ENCODE measurements around the gene LRRC4C.

Gene LRRC4C

DNA sequence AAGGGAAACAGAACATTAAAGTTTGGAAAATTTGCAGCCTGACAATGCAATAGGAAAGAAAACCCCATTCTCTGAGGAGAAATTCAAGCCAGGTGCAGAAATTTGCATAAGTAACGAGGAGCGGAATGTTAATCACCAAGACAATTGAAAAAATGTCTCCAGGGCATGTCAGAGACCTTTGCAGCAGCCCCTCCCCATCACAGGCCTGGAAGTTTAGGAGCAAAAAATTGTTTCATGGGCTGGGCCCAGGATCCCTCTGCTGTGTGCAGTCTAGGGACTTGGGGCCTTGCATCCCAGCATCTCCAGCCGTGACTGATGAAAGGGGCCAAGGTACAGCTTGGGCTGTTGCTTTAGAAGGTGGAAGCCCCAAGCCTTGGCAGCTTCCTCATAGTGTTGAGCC, 780.2 kb downstream of the LRRC4C start:
- no peak overlapping the region for H3K4me3 ChIP-seq (ENCODE audit: low read length)
- peaks cover 9% of the 10 kb centered on the region for H3K9me3 ChIP-seq (ENCODE audit: control insufficient read depth, low read length)
- DNase-seq (ENCODE audit: low read depth) = no peak
- no peaks in the 10 kb centered on the region for H3K4me1 ChIP-seq (ENCODE audit: control insufficient read depth, insufficient read depth, low read length)
- H3K36me3 ChIP-seq (ENCODE audit: control insufficient read depth, insufficient read depth, low read length, severe bottlenecking) = no peaks in the 10 kb centered on the region
- no peak overlapping the region for H3K9ac ChIP-seq (ENCODE audit: low read length)
- no peaks in the 10 kb centered on the region for H3K27me3 ChIP-seq (replicated peaks; ENCODE audit: control insufficient read depth, insufficient read depth, low read length)

DNA sequence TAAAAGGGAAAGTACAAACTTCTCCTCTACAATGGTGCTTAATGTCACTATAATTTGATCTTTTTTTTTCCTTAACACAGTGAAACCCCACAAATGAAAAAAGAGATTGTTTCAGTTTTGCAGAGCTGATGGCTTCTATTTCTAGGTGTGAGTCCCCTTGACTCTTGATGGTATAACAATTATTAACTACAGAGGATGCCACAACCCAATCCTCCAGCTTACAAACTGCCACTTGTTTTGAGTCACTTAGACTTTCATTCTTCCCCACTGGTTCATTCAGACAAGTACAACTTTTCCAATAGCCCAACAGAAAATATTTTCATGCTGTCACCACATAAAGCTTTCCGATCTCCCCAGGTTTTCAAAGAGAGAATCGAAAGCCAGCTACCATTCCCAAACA, 812.2 kb downstream of the LRRC4C start:
- Histone ChIP-seq H3K4me1 (ENCODE audit: control insufficient read depth, insufficient read depth, low read length) (no peaks in the 10 kb centered on the region), H3K9me3 (ENCODE audit: control insufficient read depth, low read length) (peaks cover 15% of the 10 kb centered on the region), H3K9ac (ENCODE audit: low read length) (no peak overlapping the region), H3K4me3 (ENCODE audit: low read length) (no peak overlapping the region), H3K36me3 (ENCODE audit: control insufficient read depth, insufficient read depth, low read length, severe bottlenecking) (no peaks in the 10 kb centered on the region), H3K27me3 (replicated peaks; ENCODE audit: control insufficient read depth, insufficient read depth, low read length) (no peaks in the 10 kb centered on the region)
- no peak for DNase-seq (ENCODE audit: low read depth)

DNA sequence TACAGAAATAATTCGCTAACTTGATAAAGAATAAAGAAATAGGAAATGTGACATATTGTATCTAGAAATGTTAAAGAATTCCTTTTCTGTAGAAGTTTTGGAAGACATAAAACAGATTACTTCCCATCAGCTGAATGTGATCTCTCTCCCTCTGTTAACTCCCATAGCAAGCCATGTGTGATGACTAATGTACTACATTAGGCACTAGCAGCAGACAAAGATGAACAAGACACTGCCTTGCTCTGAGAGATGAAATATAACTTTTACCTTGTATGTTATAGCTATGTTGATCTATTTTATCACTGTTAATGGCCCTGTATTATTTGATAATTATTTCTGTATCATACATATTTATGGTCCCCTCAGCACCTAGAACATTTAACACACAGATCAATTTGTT, 817.2 kb downstream of the LRRC4C start:
- H3K9me3 ChIP-seq (ENCODE audit: control insufficient read depth, low read length) = no peaks in the 10 kb centered on the region
- H3K4me3 ChIP-seq (ENCODE audit: low read length) = no peak overlapping the region
- H3K27me3 ChIP-seq (replicated peaks; ENCODE audit: control insufficient read depth, insufficient read depth, low read length) = no peaks in the 10 kb centered on the region
- H3K4me1 ChIP-seq (ENCODE audit: control insufficient read depth, insufficient read depth, low read length) = no peaks in the 10 kb centered on the region
- H3K9ac ChIP-seq (ENCODE audit: low read length) = no peak overlapping the region
- no peaks in the 10 kb centered on the region for H3K36me3 ChIP-seq (ENCODE audit: control insufficient read depth, insufficient read depth, low read length, severe bottlenecking)
- DNase-seq (ENCODE audit: low read depth) = no peak

DNA sequence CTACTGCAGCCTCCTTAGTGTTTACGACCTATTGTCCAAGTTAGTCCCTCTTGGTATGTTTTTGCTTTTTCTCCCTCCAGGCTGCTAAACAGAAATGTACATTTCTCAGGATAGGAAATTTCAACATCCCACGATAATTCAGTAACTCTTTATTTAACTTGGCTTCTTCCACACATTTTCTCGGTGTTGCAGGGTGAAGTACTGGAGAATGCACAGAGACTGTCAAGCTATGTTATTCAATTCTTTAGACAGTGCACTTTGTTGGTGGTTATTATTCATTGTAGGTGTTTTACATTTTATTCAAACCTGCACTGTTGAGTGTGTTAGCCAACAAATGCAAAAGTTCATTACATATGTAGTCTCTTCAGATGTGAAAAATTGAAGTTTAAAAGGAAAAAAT, 839.8 kb downstream of the LRRC4C start:
- Histone ChIP-seq H3K4me1 (ENCODE audit: control insufficient read depth, insufficient read depth, low read length) (no peaks in the 10 kb centered on the region), H3K36me3 (ENCODE audit: control insufficient read depth, insufficient read depth, low read length, severe bottlenecking) (no peaks in the 10 kb centered on the region), H3K27me3 (replicated peaks; ENCODE audit: control insufficient read depth, insufficient read depth, low read length) (no peaks in the 10 kb centered on the region), H3K9me3 (ENCODE audit: control insufficient read depth, low read length) (no peaks in the 10 kb centered on the region), H3K4me3 (ENCODE audit: low read length) (no peak overlapping the region), H3K9ac (ENCODE audit: low read length) (no peak overlapping the region)
- DNase-seq (ENCODE audit: low read depth) = no peak

DNA sequence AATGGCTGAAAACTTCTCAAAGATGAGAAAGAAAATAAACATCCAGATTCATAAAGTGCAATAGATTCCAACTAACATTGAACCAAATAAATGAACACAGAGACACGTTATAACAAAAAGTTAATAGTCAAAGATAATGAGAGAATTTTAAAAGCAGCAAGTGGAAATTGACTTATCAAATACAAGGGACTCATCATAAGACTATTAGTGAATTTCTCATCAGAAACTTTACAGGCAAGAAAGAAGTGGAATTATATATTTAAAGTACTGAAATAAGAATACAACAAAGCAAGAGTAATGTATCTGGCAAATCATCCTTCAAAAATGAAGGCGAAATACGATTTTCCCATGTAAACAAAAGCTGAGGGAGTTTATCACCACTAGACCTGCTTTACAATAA, 852.7 kb downstream of the LRRC4C start:
- no peak for DNase-seq (ENCODE audit: low read depth)
- Histone ChIP-seq H3K4me3 (ENCODE audit: low read length) (peak overlapping the region; percentile 15), H3K27me3 (replicated peaks; ENCODE audit: control insufficient read depth, insufficient read depth, low read length) (no peaks in the 10 kb centered on the region), H3K4me1 (ENCODE audit: control insufficient read depth, insufficient read depth, low read length) (no peaks in the 10 kb centered on the region), H3K9me3 (ENCODE audit: control insufficient read depth, low read length) (peaks cover 55% of the 10 kb centered on the region), H3K36me3 (ENCODE audit: control insufficient read depth, insufficient read depth, low read length, severe bottlenecking) (no peaks in the 10 kb centered on the region), H3K9ac (ENCODE audit: low read length) (no peak overlapping the region)

DNA sequence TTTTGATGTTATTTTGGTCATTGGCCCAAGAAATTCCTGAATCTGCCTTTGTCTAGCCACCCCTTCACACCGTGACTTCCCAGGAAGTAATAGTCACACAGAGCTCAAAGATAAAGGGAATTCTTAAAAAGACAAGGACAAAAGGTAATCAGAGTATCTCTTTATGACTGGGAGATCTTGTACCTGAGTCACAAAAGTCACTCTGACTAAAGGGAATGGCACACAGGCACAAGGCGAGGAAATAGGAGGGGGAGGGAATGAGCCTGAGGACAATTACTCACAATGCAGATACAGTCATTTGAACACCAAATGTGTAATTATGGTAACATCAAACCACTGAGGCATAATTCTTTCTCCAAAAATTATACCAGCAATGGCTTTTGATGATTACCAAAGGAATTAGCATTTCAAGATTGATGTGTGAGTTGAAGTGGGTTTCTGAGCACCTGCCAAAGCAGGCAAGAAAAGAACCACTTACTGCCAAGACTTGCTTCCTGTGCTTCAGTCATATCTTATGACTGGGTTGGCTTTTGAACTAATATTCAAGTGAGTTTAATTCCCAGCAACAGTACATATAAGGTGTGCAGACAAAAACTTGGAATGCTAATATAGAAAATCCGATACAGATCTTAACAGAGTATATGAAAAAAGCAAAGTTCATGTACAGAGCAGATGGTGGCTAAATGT, 856.4 kb downstream of the LRRC4C start:
- no peak for DNase-seq (ENCODE audit: low read depth)
- Histone ChIP-seq H3K9me3 (ENCODE audit: control insufficient read depth, low read length) (peaks cover 36% of the 10 kb centered on the region), H3K4me1 (ENCODE audit: control insufficient read depth, insufficient read depth, low read length) (no peaks in the 10 kb centered on the region), H3K9ac (ENCODE audit: low read length) (no peak overlapping the region), H3K27me3 (replicated peaks; ENCODE audit: control insufficient read depth, insufficient read depth, low read length) (no peaks in the 10 kb centered on the region), H3K4me3 (ENCODE audit: low read length) (no peak overlapping the region), H3K36me3 (ENCODE audit: control insufficient read depth, insufficient read depth, low read length, severe bottlenecking) (no peaks in the 10 kb centered on the region)

DNA sequence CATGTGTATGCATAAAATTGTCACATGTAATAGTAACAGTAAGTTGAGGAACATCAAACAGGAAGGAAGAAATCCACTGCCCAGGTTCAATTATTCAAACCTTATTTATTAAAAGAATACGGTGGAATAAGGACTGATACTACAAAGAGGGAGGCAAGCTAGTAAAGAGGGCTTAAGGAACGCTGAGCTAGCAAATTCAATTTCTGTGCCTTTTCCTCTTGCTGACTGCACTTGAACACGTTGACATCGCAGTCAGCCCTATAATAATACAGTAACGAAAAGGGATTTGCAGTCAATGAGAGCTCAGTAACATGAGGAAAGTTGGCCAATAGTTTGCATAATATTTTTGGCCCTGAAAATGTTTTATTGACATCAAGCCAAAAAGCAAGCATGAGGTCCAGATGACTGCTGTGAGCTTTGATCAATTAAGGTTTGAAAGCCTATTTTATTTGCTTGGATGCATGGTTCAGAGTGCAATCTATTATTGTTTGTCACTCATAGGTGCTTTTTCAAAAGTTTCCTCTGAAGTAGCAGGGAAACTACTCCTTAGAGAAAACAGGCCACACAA, 861.8 kb downstream of the LRRC4C start:
- H3K9ac ChIP-seq (ENCODE audit: low read length) = no peak overlapping the region
- no peaks in the 10 kb centered on the region for H3K9me3 ChIP-seq (ENCODE audit: control insufficient read depth, low read length)
- no peak for DNase-seq (ENCODE audit: low read depth)
- H3K36me3 ChIP-seq (ENCODE audit: control insufficient read depth, insufficient read depth, low read length, severe bottlenecking) = no peaks in the 10 kb centered on the region
- H3K4me3 ChIP-seq (ENCODE audit: low read length) = no peak overlapping the region
- no peaks in the 10 kb centered on the region for H3K27me3 ChIP-seq (replicated peaks; ENCODE audit: control insufficient read depth, insufficient read depth, low read length)
- no peaks in the 10 kb centered on the region for H3K4me1 ChIP-seq (ENCODE audit: control insufficient read depth, insufficient read depth, low read length)

DNA sequence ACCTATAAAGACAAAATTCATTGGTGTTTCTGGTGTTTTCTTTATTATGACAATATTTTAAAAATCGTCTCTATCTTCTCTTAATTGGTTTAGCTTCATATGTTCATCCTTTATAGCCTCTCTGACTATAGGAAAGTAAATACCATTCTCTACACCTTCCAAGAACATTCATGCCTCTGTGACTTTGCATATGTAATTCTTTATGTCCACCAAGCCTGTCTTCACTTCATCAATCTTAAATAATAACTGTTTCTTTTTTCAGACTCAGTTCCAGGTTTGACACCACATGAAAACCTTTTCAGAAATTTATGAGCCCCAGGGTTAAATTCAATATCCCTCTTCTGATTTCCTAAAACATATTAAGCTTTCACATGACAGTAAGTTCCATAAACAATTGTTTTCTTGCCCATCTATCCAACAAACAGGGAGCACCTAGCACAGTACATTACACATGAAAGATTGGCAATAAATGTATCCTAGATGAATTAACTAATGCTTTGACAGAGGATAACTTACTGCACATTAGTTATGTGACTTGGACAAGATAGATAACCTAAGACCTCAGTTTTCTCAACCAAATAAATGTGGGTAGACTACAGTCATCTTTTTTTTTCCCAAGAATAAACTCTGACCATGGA, 886.1 kb downstream of the LRRC4C start:
- Histone ChIP-seq H3K27me3 (replicated peaks; ENCODE audit: control insufficient read depth, insufficient read depth, low read length) (no peaks in the 10 kb centered on the region), H3K4me3 (ENCODE audit: low read length) (no peak overlapping the region), H3K9me3 (ENCODE audit: control insufficient read depth, low read length) (no peaks in the 10 kb centered on the region), H3K9ac (ENCODE audit: low read length) (no peak overlapping the region), H3K36me3 (ENCODE audit: control insufficient read depth, insufficient read depth, low read length, severe bottlenecking) (no peaks in the 10 kb centered on the region), H3K4me1 (ENCODE audit: control insufficient read depth, insufficient read depth, low read length) (no peaks in the 10 kb centered on the region)
- no peak for DNase-seq (ENCODE audit: low read depth)

DNA sequence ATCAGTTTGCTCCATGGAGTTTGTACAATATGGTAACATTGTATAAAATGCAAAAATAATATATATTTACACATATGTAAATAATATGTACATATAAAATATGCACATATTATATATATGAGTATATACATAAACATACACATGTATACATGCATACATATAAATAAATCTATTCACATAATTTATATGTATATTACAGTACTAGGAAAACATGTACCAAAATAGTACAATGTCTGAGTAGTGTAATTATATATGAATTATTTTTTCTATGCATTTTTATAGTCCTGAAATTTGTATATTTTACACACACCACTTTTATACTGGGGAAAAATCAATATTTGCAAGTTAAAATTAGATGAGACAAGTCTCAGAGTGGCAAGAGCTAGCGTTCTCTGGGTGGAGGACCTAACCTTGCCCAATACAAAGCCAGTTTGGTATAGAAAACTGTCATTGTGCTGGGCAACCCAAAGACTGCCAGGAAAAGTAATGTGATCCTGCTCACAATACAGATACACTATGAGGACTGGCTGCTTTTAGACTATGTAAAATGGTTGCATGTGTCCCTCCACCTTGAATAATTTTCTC, 889.4 kb downstream of the LRRC4C start:
- DNase-seq (ENCODE audit: low read depth) = no peak
- Histone ChIP-seq H3K9ac (ENCODE audit: low read length) (no peak overlapping the region), H3K9me3 (ENCODE audit: control insufficient read depth, low read length) (no peaks in the 10 kb centered on the region), H3K4me3 (ENCODE audit: low read length) (no peak overlapping the region), H3K4me1 (ENCODE audit: control insufficient read depth, insufficient read depth, low read length) (no peaks in the 10 kb centered on the region), H3K27me3 (replicated peaks; ENCODE audit: control insufficient read depth, insufficient read depth, low read length) (no peaks in the 10 kb centered on the region), H3K36me3 (ENCODE audit: control insufficient read depth, insufficient read depth, low read length, severe bottlenecking) (no peaks in the 10 kb centered on the region)

DNA sequence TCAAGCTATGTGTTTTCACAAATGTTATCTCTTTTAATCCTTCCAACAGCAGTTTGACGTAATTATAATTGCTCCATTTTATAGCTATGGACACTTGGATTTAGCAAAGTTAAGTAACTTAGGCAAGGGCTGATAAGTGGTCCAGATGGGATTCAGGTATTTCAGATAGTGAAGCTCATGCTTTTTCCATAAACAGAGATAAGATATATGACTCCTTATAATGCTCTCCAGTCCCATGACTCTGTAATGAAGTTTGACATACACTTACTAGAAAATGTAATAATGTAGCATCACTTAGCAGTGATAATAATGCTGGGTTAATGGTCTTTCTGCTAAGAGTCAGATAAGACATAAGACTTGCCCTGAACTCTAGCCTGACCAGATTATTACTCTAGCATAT, 892.1 kb downstream of the LRRC4C start:
- Histone ChIP-seq H3K9me3 (ENCODE audit: control insufficient read depth, low read length) (no peaks in the 10 kb centered on the region), H3K27me3 (replicated peaks; ENCODE audit: control insufficient read depth, insufficient read depth, low read length) (no peaks in the 10 kb centered on the region), H3K36me3 (ENCODE audit: control insufficient read depth, insufficient read depth, low read length, severe bottlenecking) (no peaks in the 10 kb centered on the region), H3K4me1 (ENCODE audit: control insufficient read depth, insufficient read depth, low read length) (no peaks in the 10 kb centered on the region), H3K9ac (ENCODE audit: low read length) (no peak overlapping the region), H3K4me3 (ENCODE audit: low read length) (no peak overlapping the region)
- no peak for DNase-seq (ENCODE audit: low read depth)

DNA sequence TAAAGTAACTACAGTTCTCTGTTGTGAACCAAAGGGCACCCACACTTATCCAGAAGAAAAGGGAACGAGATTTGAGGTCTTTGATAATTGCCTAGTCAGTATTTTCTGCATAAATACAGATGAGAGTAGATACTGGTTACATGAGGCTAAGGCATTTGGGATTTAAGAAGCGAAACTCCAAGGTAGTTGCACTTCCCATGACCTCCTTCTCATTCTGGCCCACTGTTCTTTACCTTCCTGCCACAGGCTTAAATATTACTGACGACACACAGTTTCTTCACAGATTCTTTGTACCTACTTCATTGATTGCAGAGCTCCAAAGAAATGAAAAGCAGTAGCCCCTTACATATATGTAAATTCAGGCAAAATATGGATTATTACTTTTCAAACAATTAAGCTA, 915.3 kb downstream of the LRRC4C start:
- Histone ChIP-seq H3K4me3 (ENCODE audit: low read length) (no peak overlapping the region), H3K36me3 (ENCODE audit: control insufficient read depth, insufficient read depth, low read length, severe bottlenecking) (no peaks in the 10 kb centered on the region), H3K9me3 (ENCODE audit: control insufficient read depth, low read length) (no peaks in the 10 kb centered on the region), H3K4me1 (ENCODE audit: control insufficient read depth, insufficient read depth, low read length) (no peaks in the 10 kb centered on the region), H3K9ac (ENCODE audit: low read length) (no peak overlapping the region), H3K27me3 (replicated peaks; ENCODE audit: control insufficient read depth, insufficient read depth, low read length) (no peaks in the 10 kb centered on the region)
- DNase-seq (ENCODE audit: low read depth) = no peak

All from adipocyte (in vitro differentiated cells).